NCI-H2196 treated with DMSO at 0.1 percent for 48 hours (cell line): ENCODE results near the gene TRPM6.
A peak's percentile ranks its signal among the peaks of the same experiment; 100 is the strongest.

Experiments
- DNase-seq: peaks from one replicate; lab custom pipeline; 2025; ENCODE audit not compliant: unreplicated experiment; lab: John Stamatoyannopoulos, UW

Gene TRPM6

DNA sequence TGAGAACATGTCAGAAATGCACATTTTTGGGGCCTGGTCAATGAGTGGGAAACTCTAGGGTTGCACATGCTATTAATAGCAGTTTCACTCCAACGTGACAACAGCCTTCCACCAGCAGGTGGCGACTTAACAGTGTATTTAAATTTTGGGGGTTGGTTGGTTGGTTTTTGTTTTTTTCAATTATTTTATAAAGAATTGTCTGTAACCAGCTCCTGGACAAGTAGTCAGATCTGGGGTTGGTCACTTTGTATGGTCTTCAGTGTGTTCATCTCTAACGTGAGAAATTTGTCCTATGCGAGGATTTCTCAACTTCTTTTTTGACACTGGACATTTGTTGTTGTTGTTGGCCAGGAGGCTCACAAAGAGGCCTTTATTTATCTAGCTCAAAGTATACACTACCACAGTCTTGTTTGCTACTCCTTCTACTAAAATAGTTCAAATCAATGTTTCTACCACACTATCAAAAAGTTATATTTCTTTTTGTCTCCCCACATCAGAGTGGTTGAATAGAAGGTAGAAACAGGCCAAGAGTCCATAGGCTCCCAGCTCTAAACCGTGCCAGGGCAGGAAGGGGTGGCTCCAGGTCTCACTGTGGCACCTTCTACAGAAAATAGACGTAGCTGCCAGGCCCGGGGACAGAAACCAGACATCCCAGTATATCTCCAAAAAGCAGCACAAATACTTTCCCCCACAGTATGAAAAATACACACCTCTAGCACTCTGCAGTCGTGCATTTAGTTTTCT is 110.4 kb downstream of the TRPM6 start:
- no peak for DNase-seq

DNA sequence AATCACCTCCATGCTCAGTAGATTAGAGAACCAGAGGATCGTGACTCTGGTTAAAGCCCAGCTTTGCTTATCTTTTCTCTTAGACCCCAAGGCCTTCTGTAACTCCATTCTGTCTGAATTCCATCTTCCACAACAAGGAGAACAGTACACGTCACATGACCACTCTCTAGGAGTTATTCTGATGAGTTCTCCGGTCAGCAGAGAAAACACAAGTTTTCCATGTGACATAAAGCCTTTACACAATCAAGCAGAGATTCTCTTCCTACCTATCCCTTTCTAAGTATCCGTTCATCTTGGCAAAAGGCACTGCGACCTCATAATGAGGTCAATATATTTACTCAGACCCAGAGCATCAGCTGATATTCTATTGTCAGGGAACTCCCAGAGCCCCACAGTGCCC is 112.3 kb downstream of the TRPM6 start:
- no peak for DNase-seq

DNA sequence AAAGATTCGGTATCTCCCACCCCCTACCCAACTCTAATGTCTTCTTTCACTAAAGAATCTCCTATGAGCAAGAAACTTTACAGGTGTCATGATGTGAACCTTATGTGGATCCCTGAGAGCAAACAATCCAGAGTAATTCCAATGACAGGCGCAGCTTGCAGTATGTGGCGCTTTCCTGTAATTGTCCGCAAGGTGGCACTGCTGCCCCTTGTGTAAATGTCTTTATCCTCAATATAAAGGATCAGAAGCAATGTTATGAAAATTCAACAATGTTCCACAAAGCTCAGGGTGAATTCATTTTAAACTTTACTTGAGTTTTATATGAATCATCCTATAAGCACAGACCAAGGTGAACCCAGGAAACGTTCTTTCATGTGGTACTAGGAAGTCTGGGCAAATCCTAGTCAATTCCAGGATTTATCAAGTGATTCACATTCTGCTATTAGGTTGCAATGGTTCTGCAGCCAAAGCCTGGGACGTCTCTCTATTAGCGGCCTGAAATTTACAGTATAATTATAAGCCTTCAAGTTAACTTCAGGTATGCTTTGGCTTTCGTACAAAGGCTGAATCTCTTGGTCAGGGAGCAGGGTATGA is 113.7 kb downstream of the TRPM6 start:
- DNase-seq, result peak; percentile 56

- no peak for DNase-seq
These were observed 115.6 kb downstream of the TRPM6 start for GRCh38 chr9:74772121-74772520.

- DNase-seq, result no peak
These were observed 116.0 kb downstream of the TRPM6 start for GRCh38 chr9:74771672-74772071.

- DNase-seq, result no peak
These were observed 116.5 kb downstream of the TRPM6 start for GRCh38 chr9:74771262-74771585.

- DNase-seq, result no peak
These were observed 117.0 kb downstream of the TRPM6 start for GRCh38 chr9:74770508-74771261.

- DNase-seq, result no peak
These were observed 122.2 kb downstream of the TRPM6 start for GRCh38 chr9:74765481-74765971.

GRCh38 chr9:74762950-74763349 is 124.8 kb downstream of the TRPM6 start:
- no peak for DNase-seq

- no peak for DNase-seq
These were observed 127.6 kb downstream of the TRPM6 start for GRCh38 chr9:74760031-74760700.

- DNase-seq, result no peak
These were observed 131.7 kb downstream of the TRPM6 start for GRCh38 chr9:74755999-74756398.

DNA sequence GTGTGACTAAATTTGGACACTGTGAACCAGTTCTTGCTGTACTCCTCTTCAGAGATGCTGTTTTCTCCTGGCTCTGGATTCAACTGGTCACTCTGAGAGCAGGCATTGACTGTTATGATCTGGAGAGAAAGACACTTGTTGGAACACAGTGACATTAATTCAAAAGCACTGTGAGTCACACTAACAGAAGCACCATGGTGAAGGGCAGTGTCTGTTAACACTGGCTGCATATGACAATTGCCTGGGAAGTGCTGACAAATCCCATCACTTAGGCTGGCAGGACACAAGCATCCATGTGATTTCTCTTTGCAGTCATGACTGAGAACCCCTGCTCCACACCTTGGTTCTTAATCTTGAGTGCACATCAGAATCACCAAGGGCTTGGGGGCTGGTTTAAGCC is 132.4 kb downstream of the TRPM6 start:
- DNase-seq, result no peak

- no peak for DNase-seq
These were observed 134.1 kb downstream of the TRPM6 start for GRCh38 chr9:74753650-74754049.

- DNase-seq, result no peak
These were observed 138.8 kb downstream of the TRPM6 start for GRCh38 chr9:74748966-74749365.

GRCh38 chr9:74742792-74743730 is 144.7 kb downstream of the TRPM6 start:
- no peak for DNase-seq

- DNase-seq, result no peak
These were observed 145.4 kb downstream of the TRPM6 start for GRCh38 chr9:74742191-74742790.

- DNase-seq, result no peak
These were observed 151.1 kb downstream of the TRPM6 start for GRCh38 chr9:74736646-74737045.

- no peak for DNase-seq
These were observed 152.0 kb downstream of the TRPM6 start for GRCh38 chr9:74735761-74736160.

DNA sequence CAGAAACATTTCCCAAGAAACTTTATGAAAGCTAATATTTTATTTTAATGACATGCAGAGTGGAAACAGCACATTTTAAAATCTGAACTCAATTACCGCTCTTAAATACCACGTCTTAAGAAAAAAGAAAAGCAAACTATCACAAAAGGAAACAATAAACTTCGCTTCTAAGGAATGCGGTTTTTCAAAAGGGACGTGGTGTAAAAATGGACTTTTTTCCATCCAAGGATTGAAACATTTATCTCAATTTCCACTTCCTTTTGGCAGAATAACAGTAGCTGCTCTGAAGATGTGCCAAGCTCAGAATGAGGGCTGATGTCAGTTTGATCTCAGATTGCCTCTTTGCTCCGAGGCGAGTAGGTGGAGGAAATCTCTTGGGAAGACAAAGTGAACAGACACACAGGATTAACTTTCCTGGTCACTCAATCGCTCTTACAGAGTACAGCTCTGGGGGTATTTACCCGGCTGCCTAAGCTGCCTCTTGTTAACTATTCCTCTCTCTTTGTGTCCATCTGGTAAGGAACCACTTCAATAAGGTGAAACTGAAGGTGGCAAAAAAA is 158.5 kb downstream of the TRPM6 start:
- DNase-seq, result no peak

DNA sequence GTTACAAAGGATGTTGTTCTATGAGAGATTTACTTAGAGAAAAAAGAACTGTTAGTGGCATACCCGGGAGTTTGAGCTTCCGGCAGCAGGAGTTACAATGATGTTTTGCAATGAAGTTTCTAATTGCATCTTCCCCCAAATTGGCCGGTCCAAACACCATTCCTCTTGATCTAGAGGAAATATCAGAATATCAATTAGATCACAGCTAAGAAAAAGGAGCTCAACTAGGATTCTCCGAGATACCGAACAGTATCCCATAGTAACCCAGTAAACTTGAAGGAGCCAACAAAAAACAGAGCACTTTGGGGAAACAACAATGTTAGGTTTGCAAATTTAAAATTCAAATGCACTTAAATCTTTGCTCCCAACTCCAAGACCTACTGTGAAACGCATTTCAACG is 159.5 kb downstream of the TRPM6 start:
- no peak for DNase-seq
